Caco-2 (cell line): ENCODE measurements around the gene GID8. TPM values are rescaled to one million over a fixed set of nuclear protein-coding genes. Genes with fewer than 3 reads are reported as not detected.

Source experiments
- Bru-seq: library from RNA; stranded (reverse); fragments of 400-500 nt; gene quantifications from one replicate; lab custom pipeline; 2021; lab: Mats Ljungman, UMichigan
- BruChase-seq, 2 experiments: library from RNA; stranded (reverse); fragments of 400-500 nt; gene quantifications; one replicate each; lab custom pipeline; 2021; lab: Mats Ljungman, UMichigan
- BruUV-seq: library from RNA; stranded (reverse); fragments of 400-500 nt; replicated peaks from 2 replicates; lab custom pipeline; 2021; lab: Mats Ljungman, UMichigan
- CTCF ChIA-PET: fragments of 300-600 bp; sonication (Branson Sonifier 250); formaldehyde crosslinking; loops from one replicate; lab custom pipeline; 2022; ENCODE audit warnings: antibody characterized with exemption; lab: Charles Lee
- POLR2A ChIA-PET: fragments of 300-600 bp; sonication (Branson Sonifier 250); formaldehyde crosslinking; loops from one replicate; lab custom pipeline; 2022; ENCODE audit warnings: antibody characterized with exemption; lab: Charles Lee
- DNase-seq, 2 experiments: peaks; one replicate each; pipeline versions ENCODE4 v3.0.0 to v3.0.0-alpha.2; 2020 to 2022
- H3K27me3 ChIP-seq: replicated peaks from 2 replicates; pipeline ENCODE4 v1.6.0; 2011; ENCODE audit warnings: low read length; ENCODE audit not compliant: control insufficient read depth, insufficient read depth
- H3K36me3 ChIP-seq: 2 replicates; pipeline ENCODE4 v1.5.1; 2011; ENCODE audit warnings: low read length; ENCODE audit not compliant: control insufficient read depth, insufficient read depth
- H3K4me1 ChIP-seq: fragments of 250-450 bp; sonication (Bioruptor Pico); 2 replicates; pipeline ENCODE4 v1.5.1; 2020; ENCODE audit warnings: mild to moderate bottlenecking
- H3K4me3 ChIP-seq: 2 replicates; pipeline ENCODE4 v1.5.1; 2011; ENCODE audit warnings: low read depth, mild to moderate bottlenecking, control low read depth, low read length
- H3K9me3 ChIP-seq: fragments of 250-450 bp; sonication (Bioruptor Pico); 2 replicates; pipeline ENCODE4 v1.5.1; 2020; ENCODE audit warnings: mild to moderate bottlenecking, moderate library complexity
- H3K27ac Mint-ChIP-seq: one replicate; pipeline ENCODE4 v1.8.0; 2022; ENCODE audit warnings: mixed read lengths; ENCODE audit not compliant: unreplicated experiment
- H3K27me3 Mint-ChIP-seq: one replicate; pipeline ENCODE4 v1.8.0; 2022; ENCODE audit warnings: mixed read lengths; ENCODE audit not compliant: insufficient read depth, unreplicated experiment
- H3K36me3 Mint-ChIP-seq: one replicate; pipeline ENCODE4 v1.8.0; 2022; ENCODE audit warnings: mild to moderate bottlenecking, mixed read lengths; ENCODE audit not compliant: insufficient read depth, unreplicated experiment
- H3K4me1 Mint-ChIP-seq: one replicate; pipeline ENCODE4 v1.8.0; 2022; ENCODE audit warnings: low read depth, mixed read lengths; ENCODE audit not compliant: unreplicated experiment
- H3K4me3 Mint-ChIP-seq: one replicate; pipeline ENCODE4 v1.8.0; 2022; ENCODE audit warnings: mild to moderate bottlenecking, moderate library complexity, mixed read lengths; ENCODE audit not compliant: unreplicated experiment
- H3K9me3 Mint-ChIP-seq: one replicate; pipeline ENCODE4 v1.8.0; 2022; ENCODE audit warnings: mixed read lengths; ENCODE audit not compliant: unreplicated experiment
- CTCF ChIP-seq, 2 experiments: fragments of 200-600 bp in 1 of 2; IDR thresholded peaks; 1 replicate in 1 of 2; 2 replicates in 1 of 2; pipeline versions ENCODE4 v1.5.1 to v1.8.0; 2011 to 2022; ENCODE audit warnings: antibody characterized with exemption in 1 of 2, control low read depth in 1 of 2, inconsistent platforms in 1 of 2, low read depth in 1 of 2, low read length in 1 of 2, mild to moderate bottlenecking in 1 of 2, moderate library complexity in 1 of 2; ENCODE audit not compliant: insufficient read depth in 1 of 2, severe bottlenecking in 1 of 2, unreplicated experiment in 1 of 2
- intact Hi-C: fragments of 100-400 bp; cut with micrococcal nuclease; formaldehyde crosslinking; loops from one replicate; pipeline ENCODE4 v1.10.0; 2022; ENCODE audit not compliant: unreplicated experiment
- long read RNA-seq: library from polyadenylated mRNA; stranded (forward); transcript quantifications from one replicate; pipeline ENCODE4 v2.0.0, GENCODE V29; 2022
- total RNA-seq: library from RNA; stranded (reverse); gene quantifications from 2 replicates; pipeline ENCODE4 v1.2.3, GENCODE V29; 2022

Gene GID8
- 129 and 133 TPM in 2 replicates for total RNA-seq
- percentile 97 among the genes with signal in this experiment for Bru-seq, nascent RNA
- BruChase-seq, experiment 1, labeled RNA remaining after a 2-hour chase = percentile 99 among the genes with signal in this experiment
- percentile 99 among the genes with signal in this experiment for BruChase-seq, experiment 2, labeled RNA remaining after a 6-hour chase
- long read RNA-seq, full-length matches to known transcripts = 111 of 160 reads
- long read RNA-seq, partial matches to known transcripts = 11 of 160 reads
- long read RNA-seq, other reads (novel, unspliced or antisense) = 38 of 160 reads

GRCh38 chr20:62938105-62938888, at the start of gene GID8:
Gene GID8 (plus strand): TSS chr20:62938147. CDS start chr20:62941503, 3,356 bp downstream.
- peak within 1 kb of the TSS; percentile 95 for H3K27ac Mint-ChIP-seq
- DNase-seq = peak; percentile 70 to 83
- H3K4me3 Mint-ChIP-seq = no peak within 1 kb of the TSS
- H3K27me3 Mint-ChIP-seq = no peaks in the 10 kb centered on the region
- H3K4me3 ChIP-seq = peak within 1 kb of the TSS; percentile 81
- no TSS peak for BruUV-seq
- H3K9me3 ChIP-seq = no peaks in the 10 kb centered on the region
- ChIA-PET CTCF (interaction anchor here (0.7 to 1.0 kb wide), 2 partner anchors 33 to 34 kb away, joined by 3 read pairs; no protein-coding TSS in a partner anchor), POLR2A (interaction anchor here (0.6 to 3.7 kb wide), 15 partner anchors 10 to 714 kb away, joined by 3 to 26 read pairs (median 5); partner anchors contain the start of genes DIDO1, SLC17A9, STMN3 and TCFL5)
- peaks cover 8% of the 10 kb centered on the region for H3K4me1 Mint-ChIP-seq
- H3K27me3 ChIP-seq = no peaks in the 10 kb centered on the region
- H3K36me3 Mint-ChIP-seq = peaks cover 52% of the 10 kb centered on the region
- TF ChIP-seq CTCF (IDR thresholded peaks at IDR 0.05; ENCODE audit: insufficient read depth in 1 of 2, low read depth in 1 of 2, low read length in 1 of 2, severe bottlenecking in 1 of 2, unreplicated experiment in 1 of 2) = no peak
- H3K9me3 Mint-ChIP-seq = no peaks in the 10 kb centered on the region
- intact Hi-C loops = loop anchor here (1.0 to 5.0 kb wide), 2 partner anchors 14 to 1054 kb away; partner anchors contain the start of gene SLC17A9
- peaks cover 18% of the 10 kb centered on the region for H3K36me3 ChIP-seq
- peaks cover 26% of the 10 kb centered on the region for H3K4me1 ChIP-seq

DNA sequence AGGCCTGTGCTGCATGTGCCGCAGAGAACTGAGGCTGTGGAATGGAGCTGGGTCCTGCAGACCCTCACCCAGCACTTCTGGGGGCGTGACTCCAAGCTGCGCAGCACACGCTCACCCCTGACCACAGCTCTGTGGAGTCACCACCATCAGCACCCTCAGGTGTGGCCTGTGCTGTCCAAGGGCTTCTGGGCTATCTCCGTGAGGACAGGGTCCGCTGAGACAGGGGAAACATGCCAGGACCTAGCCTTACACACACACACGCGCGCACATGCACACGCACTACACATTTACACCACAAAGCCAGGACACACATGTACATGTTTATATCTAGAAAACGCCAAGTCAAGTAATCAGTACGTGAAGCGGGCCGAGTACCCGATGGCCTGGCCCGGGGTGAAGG, 49.5 kb upstream of the GID8 start:
- no peak for DNase-seq
- no peaks in the 10 kb centered on the region for H3K9me3 ChIP-seq
- TF ChIP-seq CTCF (IDR thresholded peaks at IDR 0.05; ENCODE audit: insufficient read depth in 1 of 2, low read depth in 1 of 2, low read length in 1 of 2, severe bottlenecking in 1 of 2, unreplicated experiment in 1 of 2) = no peak
- intact Hi-C loops = no loop called here
- Mint-ChIP-seq H3K27me3 (no peaks in the 10 kb centered on the region), H3K4me3 (no peak overlapping the region), H3K36me3 (peaks cover 93% of the 10 kb centered on the region), H3K4me1 (no peaks in the 10 kb centered on the region), H3K9me3 (no peaks in the 10 kb centered on the region), H3K27ac (no peak overlapping the region)
- H3K27me3 ChIP-seq = no peaks in the 10 kb centered on the region
- POLR2A ChIA-PET = interaction anchor here (0.6 kb wide), 1 partner anchor 109 kb away, joined by 5 read pairs; no protein-coding TSS in a partner anchor
- H3K36me3 ChIP-seq = peaks cover 10% of the 10 kb centered on the region
- no peak overlapping the region for H3K4me3 ChIP-seq
- CTCF ChIA-PET = interaction anchor here (0.6 to 1.6 kb wide), 3 partner anchors 10 to 357 kb away, joined by 3 to 9 read pairs (median 3); no protein-coding TSS in a partner anchor
- no TSS peak for BruUV-seq
- H3K4me1 ChIP-seq = no peaks in the 10 kb centered on the region

DNA sequence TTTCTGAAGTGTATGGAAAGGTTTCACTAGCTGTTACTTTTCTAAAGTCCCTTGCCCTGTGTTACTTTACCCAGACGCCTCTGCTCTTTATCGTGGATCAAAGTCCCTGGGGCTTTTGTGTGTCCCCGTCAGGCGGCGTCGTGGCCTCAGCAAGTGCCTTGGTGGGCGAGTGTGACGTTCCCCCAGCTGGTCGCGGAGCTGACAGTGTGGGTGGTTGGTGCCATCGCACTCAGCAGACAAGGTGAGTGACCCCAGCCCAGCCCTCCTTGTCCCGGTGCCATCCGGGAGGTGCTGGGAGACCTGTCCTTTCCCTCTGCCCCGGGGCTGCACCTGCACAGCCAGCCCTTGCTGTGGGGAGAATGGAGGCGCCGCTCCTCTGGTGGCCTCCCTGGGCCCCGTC, 49.0 kb upstream of the GID8 start:
- DNase-seq = no peak
- Histone ChIP-seq H3K4me1 (no peaks in the 10 kb centered on the region), H3K4me3 (no peak overlapping the region), H3K36me3 (peaks cover 10% of the 10 kb centered on the region), H3K9me3 (no peaks in the 10 kb centered on the region), H3K27me3 (no peaks in the 10 kb centered on the region)
- ChIA-PET POLR2A (interaction anchor here (0.6 kb wide), 1 partner anchor 12 kb away, joined by 3 read pairs; no protein-coding TSS in a partner anchor), CTCF (no interaction called here)
- no peak for TF ChIP-seq CTCF (IDR thresholded peaks at IDR 0.05; ENCODE audit: insufficient read depth in 1 of 2, low read depth in 1 of 2, low read length in 1 of 2, severe bottlenecking in 1 of 2, unreplicated experiment in 1 of 2)
- Mint-ChIP-seq H3K36me3 (peaks cover 98% of the 10 kb centered on the region), H3K27ac (no peak overlapping the region), H3K4me1 (no peaks in the 10 kb centered on the region), H3K4me3 (no peak overlapping the region), H3K9me3 (no peaks in the 10 kb centered on the region), H3K27me3 (no peaks in the 10 kb centered on the region)
- intact Hi-C loops = no loop called here
- no TSS peak for BruUV-seq
